GM19463 (cell line): ENCODE data around the gene AP1B1.
"Not testable (repeated sequence)": the region's sequence is repeated elsewhere in the genome, so short reads cannot be mapped to it uniquely, and the experiment has no call there.

Experiments used
- ATAC-seq: cut with Tn5 transposase; IDR thresholded peaks from one replicate; pipeline ENCODE4 v1.9.1; 2021; ENCODE audit warnings: mild to moderate bottlenecking, moderate library complexity; ENCODE audit not compliant: unreplicated experiment

AP1B1 gene

DNA sequence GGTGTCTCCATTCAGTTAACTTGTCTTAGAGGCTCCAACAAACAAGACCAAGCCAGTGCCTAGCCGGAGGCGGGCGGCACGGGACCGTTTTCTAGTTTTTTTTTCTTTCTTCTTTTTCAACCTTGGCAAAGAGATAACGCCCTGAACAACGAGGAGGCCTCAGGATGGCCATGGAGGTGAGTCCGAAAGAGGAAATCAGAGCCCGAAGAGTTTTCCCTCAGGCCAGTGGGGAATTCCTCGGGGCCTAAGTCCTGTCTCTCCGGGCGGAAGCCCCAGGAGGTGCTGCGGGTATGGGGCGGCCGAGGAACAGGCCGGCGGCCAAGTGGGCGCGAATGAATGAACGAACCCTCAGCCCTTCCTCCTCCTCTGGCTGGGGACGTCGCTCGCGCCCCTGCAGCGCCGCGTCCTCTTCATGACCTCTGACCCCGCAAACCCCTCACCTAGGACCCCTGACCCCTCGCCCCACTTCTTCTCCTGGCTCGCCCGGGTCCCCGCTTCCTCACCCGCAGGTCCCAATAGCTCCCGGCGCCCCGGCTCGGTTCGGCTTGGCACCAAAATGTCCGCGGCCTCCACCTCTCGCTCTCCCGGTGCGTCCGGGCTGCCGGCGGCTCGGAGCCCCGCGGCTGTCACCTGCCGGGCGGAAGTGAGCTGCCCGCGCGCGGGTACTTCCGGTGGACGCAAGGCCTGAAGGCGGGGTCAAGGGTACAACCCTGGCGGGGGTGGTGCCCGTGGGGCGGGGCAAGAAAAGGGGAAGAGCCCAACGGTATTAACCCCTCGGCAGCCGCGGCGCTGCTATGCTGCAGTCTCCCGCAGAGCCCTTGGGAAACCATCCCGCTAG, at the start of gene AP1B1:
Gene AP1B1, minus strand, starts transcription at position 650 of the 838 bp plus-strand sequence. CDS start 21,327 bp downstream, outside the sequence.
- ATAC-seq, result peak; percentile 94

DNA sequence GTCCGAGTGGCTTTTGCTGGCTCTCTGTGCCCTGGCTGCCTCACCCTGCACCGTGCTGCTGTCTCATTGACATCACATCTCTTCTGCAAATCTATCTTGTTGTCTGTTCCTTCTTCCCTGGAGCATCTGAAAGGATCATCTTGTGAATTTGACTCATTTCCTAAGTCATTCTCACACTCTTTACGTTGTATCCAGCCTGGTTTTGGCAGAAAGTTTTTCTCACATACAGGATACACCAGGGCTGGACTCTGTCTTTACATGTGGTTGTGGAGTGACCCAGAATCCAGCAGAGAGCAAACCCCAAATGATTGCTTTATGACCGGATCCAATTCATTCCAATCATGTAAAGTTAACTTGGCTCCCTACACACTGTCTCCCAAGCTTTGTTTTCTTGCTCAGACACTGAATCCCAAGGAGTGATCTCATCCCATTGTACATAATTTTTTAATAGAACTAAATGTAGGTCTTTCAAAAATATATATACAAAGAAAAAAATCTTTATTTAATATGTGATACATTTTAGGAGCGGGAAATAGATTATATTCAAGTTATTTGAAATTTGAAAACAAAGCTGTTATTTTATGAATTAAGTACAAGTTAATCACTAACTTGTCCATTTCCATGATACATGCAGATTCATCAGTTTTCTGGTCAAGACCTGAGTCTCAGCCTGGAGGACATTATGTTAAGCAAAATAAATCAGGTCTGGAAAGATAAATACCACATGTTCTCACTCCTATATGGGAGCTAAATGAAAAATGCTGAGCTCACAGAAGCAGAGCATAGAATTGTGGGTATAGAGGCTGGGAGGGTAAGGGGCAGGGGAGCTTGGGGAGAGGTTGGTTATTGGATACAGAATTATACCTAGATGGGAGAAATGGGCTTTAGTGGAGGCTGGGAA, 47.1 kb upstream of the AP1B1 start:
- ATAC-seq, result no peak

DNA sequence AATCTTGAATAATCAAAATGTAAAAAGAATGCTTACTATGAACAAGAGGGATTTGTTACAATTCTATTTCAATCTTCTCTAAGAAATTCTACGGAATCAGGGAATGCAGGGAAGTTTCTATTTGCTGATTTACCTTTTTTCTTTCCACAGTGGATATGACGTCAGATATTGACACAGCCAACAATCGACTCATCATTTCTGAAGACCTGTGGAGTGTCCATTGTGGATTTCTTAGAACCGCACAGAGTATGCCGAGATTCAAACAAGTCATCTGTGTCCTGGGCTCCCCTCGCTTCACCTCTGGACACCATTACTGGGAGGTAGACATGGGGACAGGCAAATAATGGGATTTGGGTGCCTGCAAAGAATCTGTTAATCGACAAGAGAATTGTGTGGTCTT, 45.9 kb upstream of the AP1B1 start:
- no peak for ATAC-seq

DNA sequence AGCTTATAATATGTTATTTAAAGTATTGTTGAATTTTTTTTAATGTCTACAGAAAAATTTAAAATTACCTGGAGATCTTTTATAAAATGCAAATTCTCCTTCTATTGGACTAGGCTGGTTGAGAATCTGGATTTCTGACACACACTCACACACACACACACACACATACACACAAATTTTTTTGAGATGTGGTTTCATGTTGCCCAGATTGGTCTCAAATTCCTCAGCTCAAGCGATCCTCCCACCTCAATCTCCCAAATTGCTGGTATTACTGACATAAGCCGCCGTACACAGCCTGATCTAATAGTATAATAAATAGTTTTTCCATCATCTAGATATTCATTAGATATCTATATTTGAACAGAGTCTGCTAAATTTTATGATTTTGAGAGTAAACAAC, 45.5 kb upstream of the AP1B1 start:
- ATAC-seq, result no peak

DNA sequence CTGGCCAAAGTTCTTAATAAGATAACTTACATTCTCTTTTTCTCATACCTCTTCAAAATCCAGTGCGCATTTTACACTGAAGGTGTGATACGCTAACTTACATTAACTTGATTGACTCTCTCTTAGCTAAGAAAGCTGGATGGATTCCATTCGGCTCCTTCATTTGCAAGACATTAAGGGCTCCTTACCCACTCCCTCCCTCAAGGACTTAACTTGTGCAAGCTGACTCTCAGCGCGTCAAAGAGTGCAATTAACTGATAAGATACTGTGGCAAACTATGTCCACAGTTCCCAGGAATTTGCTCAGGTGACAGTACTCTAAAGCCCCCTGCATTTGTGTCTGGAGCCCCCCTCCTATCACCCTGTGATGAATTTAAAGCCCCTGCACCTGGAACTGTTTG, 43.6 kb upstream of the AP1B1 start:
- ATAC-seq, result no peak

DNA sequence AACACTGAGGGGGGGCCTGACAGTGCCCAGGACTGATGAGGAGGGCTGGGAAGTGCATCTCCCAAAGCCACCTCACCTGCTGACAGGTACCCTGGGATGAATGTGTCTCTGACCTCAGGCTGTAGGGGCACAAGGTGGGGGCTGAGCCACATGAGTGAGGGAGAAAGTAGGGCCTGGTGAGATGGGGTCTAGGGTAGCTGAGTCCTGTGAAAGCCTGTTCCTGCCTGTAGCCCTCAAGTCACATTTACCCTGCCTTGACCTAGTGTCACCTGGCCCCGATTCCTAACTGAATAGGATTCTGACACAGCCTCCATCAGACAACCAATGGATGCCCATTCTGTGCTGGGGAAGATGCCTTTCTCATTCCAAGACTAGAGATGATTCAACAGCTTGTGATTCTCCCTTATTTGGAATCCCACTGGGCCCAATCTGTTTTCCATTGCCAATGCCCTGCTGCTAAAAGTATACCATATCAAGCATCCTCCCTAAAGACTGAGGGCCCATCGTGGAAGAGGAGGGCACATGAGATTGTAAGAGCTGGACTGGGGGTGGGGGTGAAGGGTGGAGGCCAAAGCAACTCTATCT, 38.9 kb upstream of the AP1B1 start:
- ATAC-seq, result no peak

DNA sequence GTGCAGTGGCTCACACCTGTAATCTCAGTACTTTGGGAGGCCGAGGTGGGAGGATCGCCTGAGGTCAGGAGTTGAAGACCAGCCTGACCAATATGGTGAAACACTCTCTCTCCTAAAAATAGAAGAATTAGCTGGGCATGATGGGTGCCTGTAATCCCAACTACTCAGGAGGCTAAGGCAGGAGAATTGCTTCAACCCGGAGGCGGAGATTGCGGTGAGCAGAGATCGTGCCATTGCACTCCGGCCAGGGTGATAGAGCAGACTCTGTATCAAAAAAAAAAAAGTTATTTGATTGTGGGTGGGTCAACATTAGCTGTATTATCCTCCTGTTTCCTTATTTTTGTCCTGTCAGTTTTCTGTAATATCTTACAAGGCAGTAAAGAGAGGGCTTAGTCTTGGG, 38.1 kb upstream of the AP1B1 start:
- ATAC-seq, result no peak

DNA sequence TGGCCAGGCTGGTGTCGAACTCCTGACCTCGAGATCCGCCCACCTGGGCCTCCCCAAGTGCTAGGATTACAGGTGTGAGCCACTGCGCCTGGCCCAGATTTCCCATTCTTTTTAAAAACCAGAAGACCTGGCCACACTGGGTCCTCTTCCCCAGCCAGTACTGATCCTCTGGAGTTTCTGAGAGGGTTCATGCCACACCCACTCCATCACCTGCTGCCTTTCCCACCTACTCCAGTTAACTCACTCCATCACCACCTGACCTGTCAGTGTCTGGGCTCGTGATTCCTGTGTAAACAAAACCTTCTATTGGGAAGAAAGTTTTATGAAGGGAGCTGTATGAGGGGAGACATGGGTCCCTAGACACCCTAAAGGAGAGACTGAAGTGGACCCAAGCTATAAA, 30.3 kb upstream of the AP1B1 start:
- ATAC-seq, result not testable (repeated sequence)

DNA sequence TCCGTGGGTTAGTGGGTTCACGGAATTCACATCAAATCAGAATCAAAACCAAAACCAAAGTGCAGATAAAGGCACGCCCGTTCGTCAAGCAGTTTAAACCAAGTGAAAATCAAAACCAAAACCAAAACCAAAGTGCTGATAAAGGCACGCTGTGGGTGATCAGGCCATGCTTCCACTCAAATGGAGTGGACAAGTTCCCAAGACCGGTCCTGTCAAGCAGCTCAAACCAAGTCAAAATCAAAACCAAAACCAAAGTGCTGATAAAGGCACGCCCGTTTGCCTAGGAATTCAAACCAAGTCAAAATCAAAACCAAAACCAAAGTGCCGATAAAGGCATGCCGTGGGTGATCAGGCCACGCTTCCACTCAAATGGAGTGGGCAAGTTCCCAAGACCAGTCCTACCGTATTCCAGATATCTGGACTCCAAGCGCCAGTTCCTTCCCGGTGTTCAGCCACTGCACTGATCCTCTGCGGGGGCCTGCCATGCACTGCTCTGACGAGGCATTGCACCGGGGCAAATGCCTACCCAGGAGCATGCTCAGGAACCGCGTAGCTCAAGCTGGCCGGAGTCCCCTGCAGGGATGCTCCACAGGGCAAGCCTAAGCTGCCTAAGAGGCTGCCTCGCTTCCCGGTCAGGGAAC, 26.7 kb upstream of the AP1B1 start:
- not testable (repeated sequence) for ATAC-seq

DNA sequence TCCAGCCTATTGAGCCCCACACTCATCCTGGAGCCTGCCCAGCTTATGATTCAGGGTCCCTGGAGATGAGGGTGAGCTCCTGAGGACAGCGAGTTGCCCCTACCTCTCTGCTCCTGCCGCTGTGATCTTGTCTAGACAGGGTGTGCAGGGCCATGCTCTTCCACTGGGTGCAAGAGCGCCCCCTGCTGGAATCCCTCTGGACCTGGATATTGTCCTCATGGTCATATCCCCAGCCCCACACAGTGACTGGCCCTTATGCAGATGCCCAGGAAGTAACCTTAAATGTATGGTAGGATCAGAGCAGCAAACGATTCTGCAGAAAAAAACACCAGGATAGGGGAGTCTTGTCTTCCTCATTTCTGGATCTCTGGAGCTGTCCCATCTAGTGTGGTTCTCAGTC, 24.4 kb upstream of the AP1B1 start:
- ATAC-seq, result not testable (repeated sequence)

DNA sequence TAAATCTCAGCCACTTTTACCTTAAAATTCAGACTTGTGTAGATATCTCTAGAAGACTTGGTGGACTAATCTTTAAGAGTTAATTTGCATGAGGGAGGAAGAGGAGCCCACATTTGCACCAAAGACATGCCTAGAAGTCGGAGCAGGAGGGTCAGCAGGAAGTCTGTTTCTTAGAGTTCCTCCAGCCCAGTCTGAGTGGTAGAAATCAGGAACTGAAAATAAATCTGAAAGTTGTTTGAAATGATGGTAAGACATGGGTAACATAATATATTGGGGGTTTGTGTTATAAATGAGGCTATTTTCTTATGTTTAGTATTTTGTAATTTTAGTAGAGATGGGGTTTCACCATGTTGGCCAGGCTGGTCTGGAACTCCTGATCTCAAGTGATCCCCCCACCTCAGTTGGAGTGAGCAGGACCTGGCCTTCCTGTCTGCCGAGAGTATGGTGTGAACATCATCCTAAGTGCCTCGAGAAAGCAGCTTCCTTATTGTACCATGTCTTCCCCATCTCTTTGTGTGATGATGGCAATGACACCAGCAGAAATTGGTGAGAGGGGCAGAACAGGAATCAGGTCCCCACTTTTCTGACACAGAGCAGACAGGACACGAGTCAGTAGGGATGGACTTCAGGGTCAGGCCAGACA, 23.3 kb upstream of the AP1B1 start:
- not testable (repeated sequence) for ATAC-seq

DNA sequence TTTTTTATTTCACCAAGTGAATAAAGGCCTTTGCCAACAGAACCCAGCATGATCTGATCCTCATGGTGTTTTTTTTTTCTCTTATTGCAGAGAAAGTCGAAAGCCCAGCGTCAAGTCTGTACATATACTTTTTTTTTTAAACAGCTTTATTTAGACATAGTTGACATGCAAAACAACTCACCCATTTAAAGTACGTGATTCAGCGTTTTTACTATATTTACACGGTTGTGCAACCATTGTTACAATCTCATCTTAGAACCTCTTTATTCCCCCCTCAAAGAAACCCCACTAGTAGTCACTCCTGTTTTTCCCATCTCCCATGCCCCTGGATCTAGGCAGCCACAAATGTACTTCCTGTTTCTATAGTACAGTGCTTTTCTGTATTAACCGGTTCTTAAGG, 20.6 kb upstream of the AP1B1 start:
- ATAC-seq, result no peak

DNA sequence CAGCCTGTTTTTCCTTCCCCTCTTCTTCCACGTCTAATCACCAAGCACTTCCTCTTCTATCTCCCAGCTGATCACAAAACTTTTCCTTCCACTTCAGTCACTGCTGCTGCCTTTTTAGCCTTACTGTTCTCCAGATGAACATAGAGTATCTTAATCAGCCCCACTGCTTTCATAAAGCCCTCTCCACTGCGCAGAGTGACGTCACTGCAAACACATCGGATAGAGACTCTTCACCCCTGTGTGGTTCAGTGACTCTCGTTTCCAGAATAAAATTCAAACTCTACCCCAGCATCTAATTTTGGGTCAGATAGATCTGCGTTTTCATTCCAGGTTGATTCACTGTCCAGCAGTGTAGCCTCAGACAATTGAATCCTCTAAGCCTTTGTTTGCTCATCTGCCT, 13.2 kb upstream of the AP1B1 start:
- not testable (repeated sequence) for ATAC-seq

DNA sequence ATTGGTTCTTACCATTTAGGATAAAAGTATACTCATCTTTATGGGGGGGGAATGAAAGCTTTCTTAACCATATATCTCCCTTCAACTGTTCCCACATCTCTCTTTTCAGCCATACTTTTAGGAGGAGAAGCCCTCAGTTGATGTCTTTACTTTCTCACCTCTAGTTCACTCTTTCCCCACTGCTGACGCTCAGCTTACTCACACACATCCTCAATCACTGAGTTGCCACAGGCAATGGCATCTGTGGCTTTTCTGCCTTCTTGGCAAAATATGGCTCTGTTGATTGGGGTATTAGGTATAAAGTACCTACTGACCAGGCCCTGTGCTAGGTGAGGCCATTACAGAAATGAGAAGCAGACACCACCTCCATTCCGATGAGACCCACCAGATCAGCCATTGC, 12.2 kb upstream of the AP1B1 start:
- no peak for ATAC-seq

DNA sequence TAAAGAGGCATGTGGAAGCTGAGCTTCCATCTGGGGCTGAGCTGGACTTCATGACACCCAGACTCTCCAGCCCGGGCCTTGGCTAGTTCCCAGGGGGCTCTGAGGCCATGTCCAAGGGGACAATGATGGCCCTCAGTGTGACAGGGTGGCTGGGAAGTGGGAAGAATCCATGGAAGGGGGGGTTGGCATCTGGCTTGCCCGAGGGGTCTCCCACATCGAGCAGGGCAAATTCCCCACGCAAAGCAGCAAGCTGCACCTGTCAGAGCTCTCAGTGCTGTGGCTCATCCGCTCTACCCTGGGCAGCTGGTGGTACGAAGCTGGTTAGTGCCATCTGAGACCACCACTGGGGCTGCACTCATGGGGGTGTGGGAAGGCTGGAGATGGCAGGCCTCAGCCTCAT, 9.4 kb upstream of the AP1B1 start:
- no peak for ATAC-seq

DNA sequence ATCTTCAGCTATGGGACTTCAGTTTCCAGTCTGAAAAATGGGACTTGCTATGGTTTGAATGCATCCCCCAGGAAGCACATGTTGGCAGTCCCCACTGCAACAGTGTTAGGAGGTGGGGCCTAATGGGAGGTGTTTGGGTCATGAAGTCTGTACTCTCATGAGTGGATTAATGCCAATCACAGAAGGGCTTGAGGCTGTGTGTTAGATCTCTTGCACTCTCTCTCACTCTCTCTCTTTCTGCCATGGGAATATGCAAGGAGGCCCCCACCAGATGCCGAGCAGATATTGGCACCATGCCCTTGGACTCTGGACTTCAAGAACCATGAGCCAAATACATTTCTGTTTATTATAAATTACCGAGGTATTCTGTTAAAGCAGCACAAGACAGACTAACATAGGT, 7.8 kb upstream of the AP1B1 start:
- ATAC-seq, result no peak

DNA sequence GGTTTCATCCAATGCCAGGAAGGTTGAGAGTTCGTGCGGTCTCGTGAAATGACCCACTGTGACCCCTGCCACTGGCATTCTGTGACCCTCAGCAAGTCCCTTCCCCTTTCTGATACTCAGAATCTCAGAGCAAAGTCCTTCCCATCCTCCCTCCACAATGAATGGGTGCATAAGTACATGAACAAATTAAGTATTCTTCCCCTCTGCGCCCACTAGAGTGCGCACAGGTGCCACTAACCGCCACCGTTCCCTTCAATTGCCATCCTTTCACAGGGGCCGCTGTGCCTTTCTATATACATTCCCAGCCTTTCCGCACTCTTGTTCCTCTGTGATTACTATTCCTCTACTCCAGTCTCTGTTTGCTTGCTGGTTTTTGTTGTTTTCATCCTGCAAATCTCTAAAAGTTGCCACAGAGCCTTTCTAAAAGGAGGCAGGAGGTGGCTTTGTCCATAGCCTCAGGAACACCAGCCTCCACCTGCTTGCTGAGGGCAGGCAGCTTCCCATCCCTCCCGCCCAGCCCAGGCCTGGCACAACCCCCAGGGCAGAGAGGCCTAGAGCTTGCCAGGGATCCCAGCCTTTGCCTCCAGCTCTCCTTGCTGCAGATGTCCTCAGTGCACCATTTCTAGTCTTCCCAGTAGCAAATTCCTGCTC, 6.7 kb upstream of the AP1B1 start:
- peak; percentile 47 for ATAC-seq

DNA sequence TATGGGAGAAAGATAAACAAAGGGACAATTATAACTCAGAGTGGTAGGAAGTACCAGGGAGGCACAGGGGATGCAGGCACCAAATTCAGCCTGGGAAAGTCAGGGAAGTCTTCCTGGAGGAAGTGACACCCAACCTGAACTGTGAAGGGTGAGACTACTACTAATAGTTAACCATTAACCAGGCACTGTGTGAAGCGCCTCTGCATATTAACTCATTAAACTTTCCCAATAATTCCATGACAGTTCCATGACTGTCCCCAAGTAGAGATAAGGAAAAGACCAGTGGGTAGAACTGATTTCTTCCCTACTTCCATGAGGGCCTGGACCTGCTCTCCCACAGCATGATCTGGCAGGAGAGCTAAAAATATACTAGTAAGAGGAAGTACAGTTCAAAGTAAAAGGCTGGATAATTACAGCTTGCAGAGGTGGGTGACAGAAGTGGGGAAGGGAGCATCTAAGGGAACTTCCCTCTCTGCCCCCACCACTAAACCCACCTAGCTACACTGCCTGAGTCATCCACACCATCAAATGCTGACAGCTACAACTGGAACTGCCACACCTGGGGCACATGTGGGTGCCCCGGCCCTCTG, 4.7 kb upstream of the AP1B1 start:
- no peak for ATAC-seq

DNA sequence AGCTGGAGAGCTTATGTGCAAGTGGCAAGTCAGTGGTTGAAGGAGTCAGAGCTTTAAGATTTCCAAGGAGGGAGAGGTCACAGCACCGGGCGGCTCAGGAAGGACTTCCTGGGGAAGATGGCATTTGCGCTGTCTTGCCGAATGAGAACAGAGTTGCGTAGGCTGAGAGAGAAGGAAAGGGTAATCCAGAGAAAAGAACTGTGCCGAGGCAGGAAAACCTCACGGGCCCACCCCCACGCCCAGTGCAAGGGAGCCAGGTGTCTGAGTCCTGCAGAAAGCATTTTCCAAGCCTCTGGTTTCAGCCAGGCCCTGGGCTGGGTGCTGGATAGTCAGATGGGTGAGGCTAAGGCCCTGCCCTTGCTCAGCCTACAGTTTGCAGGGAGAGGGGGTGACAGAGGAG, 3.2 kb upstream of the AP1B1 start:
- ATAC-seq, result no peak

DNA sequence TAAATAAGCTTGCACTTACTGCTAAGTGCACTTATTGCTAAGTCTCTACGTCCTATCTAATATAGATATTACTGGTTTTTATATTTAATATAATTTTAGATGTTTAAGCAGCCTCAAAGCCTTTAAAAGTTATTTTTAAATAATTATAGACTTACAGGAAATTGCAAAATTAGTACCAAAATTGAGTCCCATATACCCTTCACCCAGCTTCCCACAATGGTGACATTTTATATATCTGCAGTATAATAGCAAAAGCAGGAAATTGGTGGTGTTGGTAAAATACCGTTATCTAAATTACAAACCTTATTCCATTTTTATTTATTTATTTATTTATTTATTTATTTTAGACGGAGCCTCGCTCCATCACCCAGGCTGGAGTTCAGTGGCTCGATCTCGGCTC, 1.9 kb upstream of the AP1B1 start:
- no peak for ATAC-seq
